Ascending aorta (tissue), 2 donors: ENCODE measurements around the gene SPCS1. TPM values are rescaled to one million over a fixed set of nuclear protein-coding genes. Genes with fewer than 3 reads are reported as not detected.

Experiments
- DNase-seq, 2 donors: peaks; one replicate each; pipeline ENCODE4 v3.0.0-alpha.2; 2019; ENCODE audit warnings: low spot score in 2 of 2
- H3K27ac ChIP-seq, 2 donors: fragments of 200-600 bp; sonication (generic); one replicate each; pipeline ENCODE4 v1.5.1; 2016 to 2017; ENCODE audit warnings: mild to moderate bottlenecking in 1 of 2
- H3K27me3 ChIP-seq: fragments of 200-600 bp; sonication (generic); one replicate; pipeline ENCODE4 v1.5.1; 2017
- H3K36me3 ChIP-seq, 2 donors: fragments of 200-600 bp; sonication (generic); one replicate each; pipeline ENCODE4 v1.5.1; 2016
- H3K4me1 ChIP-seq, 2 donors: fragments of 200-600 bp; sonication (generic); one replicate each; pipeline ENCODE4 v1.5.1; 2016 to 2017; ENCODE audit warnings: mild to moderate bottlenecking in 1 of 2
- H3K4me3 ChIP-seq, 2 donors: fragments of 200-600 bp; sonication (generic); one replicate each; pipeline ENCODE4 v1.5.1; 2016 to 2017; ENCODE audit warnings: mild to moderate bottlenecking in 1 of 2
- H3K9me3 ChIP-seq, 2 donors: fragments of 200-600 bp; sonication (generic); one replicate each; pipeline ENCODE4 v1.5.1; 2016
- intact Hi-C: fragments of 100-400 bp; cut with DNase I; formaldehyde crosslinking; loops from one replicate; pipeline ENCODE4 v1.15.1; 2023
- total RNA-seq: library from RNA; depleted of rRNA; stranded (reverse); fragments of >200 nt; gene quantifications from one replicate; pipeline ENCODE4 v1.1.0, GENCODE V29; 2016
- TF ChIP-seq, protein P1 (sequence below), 3 experiments: fragments of 200-600 bp in 2 of 3; fragments of 450-650 bp in 1 of 3; sonication (generic) in 2 of 3; IDR thresholded peaks; one replicate each; pipeline ENCODE4 v1.5.1; 2016 to 2019; ENCODE audit warnings: antibody characterized with exemption in 3 of 3, mild to moderate bottlenecking in 1 of 3, moderate library complexity in 1 of 3

Gene SPCS1
- total RNA-seq, 1 donor from 2014 or later, result 170 TPM

DNA sequence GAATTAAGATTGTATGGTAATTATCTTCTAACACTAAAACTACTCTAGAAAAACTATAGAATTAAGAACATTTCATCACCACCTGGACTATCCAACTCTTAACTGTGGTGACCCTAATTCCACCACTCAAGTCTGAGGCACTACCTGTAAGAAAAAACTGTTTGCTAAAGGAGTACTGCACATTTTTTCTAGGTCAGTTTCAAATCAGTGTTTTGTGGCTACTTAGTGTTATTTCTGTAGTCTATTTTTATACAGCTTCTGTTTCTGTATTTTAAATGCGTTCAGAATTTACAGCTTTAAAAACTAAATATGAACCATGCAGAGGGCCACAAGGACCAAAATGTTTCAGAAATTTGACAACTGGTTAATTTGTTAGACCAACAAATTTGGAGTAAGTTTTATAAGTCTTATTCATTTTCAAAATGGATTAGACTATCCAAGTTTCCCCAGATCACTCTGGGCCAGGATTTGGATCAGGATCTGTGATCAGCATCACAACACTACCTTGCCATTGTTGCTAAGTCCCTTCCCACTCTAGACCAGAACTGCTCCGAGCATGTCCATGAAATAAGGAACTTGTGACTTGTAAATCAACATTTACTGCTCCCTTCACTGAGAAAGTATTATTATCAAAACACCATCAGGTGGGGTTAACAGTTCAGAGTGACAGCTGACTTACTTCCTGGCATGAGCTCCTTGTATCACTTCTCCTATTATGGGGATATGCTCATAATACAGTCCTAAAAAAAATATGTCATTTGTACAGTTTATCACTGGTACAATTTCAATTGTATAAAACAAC lies 8.9 kb upstream of the SPCS1 start:
- Histone ChIP-seq H3K36me3 (peaks cover 54 to 68% of the 10 kb centered on the region in 2 donors), H3K27ac (no peak overlapping the region), H3K27me3 (no peaks in the 10 kb centered on the region), H3K4me3 (no peak overlapping the region), H3K9me3 (no peaks in the 10 kb centered on the region), H3K4me1 (no peaks in the 10 kb centered on the region)
- TF ChIP-seq, protein P1, sequence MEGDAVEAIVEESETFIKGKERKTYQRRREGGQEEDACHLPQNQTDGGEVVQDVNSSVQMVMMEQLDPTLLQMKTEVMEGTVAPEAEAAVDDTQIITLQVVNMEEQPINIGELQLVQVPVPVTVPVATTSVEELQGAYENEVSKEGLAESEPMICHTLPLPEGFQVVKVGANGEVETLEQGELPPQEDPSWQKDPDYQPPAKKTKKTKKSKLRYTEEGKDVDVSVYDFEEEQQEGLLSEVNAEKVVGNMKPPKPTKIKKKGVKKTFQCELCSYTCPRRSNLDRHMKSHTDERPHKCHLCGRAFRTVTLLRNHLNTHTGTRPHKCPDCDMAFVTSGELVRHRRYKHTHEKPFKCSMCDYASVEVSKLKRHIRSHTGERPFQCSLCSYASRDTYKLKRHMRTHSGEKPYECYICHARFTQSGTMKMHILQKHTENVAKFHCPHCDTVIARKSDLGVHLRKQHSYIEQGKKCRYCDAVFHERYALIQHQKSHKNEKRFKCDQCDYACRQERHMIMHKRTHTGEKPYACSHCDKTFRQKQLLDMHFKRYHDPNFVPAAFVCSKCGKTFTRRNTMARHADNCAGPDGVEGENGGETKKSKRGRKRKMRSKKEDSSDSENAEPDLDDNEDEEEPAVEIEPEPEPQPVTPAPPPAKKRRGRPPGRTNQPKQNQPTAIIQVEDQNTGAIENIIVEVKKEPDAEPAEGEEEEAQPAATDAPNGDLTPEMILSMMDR (IDR thresholded peaks at IDR 0.05), result no peak
- DNase-seq, result no peak
- intact Hi-C loops, result no loop called here

DNA sequence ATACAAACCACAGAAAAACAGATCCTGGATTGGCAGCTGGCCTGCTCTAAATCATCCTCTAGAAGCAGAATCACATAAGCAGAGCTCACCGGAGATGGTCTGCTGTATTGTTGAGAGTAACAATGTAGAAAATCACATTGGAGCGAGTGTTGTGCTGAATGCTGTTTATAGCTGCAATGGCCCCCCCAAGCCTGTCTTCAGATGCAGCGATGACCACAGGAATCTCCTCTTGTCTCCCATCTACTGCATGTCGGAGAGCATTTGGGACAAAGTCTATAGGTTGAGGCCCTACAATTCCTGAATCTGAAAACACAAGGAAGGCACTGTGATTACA lies 8.3 kb upstream of the SPCS1 start:
- DNase-seq, result no peak
- Histone ChIP-seq H3K27me3 (no peaks in the 10 kb centered on the region), H3K27ac (no peak overlapping the region), H3K36me3 (peaks cover 49 to 62% of the 10 kb centered on the region in 2 donors), H3K9me3 (no peaks in the 10 kb centered on the region), H3K4me3 (no peak overlapping the region), H3K4me1 (no peaks in the 10 kb centered on the region)
- TF ChIP-seq, protein P1 (IDR thresholded peaks at IDR 0.05), result no peak
- intact Hi-C loops, result no loop called here

DNA sequence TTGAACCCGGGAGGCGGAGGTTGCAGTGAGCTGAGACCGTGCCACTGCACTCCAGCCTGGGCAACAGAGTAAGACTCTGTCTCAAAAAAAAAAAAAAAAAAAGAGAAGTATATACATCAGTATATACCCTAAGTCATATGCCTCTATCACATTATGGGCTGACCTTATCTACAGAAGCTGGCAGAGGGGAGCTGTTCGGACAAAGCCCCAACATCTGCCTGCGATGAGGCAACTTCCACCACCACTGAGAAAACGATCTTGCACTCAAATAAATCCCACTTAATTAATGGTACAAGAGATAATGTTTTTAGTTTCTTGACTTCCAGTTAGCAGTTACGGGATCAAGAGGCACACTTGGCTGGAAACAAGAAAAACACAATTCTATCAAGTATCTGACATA lies 2.6 kb upstream of the SPCS1 start:
- Histone ChIP-seq H3K27me3 (no peaks in the 10 kb centered on the region), H3K4me1 (peaks cover 10 to 23% of the 10 kb centered on the region in 2 donors), H3K4me3 (no peak overlapping the region), H3K9me3 (no peaks in the 10 kb centered on the region), H3K36me3 (peaks cover 3 to 11% of the 10 kb centered on the region in 2 donors), H3K27ac (peak overlapping the region in 1 of 2 donors; percentile 89)
- TF ChIP-seq, protein P1 (IDR thresholded peaks at IDR 0.05), result no peak
- no peak for DNase-seq
- intact Hi-C loops, result loop anchor here (10.0 kb wide), 2 partner anchors 759 to 1181 kb away; partner anchors contain the start of genes ACTR8, PARP3 and RRP9

DNA sequence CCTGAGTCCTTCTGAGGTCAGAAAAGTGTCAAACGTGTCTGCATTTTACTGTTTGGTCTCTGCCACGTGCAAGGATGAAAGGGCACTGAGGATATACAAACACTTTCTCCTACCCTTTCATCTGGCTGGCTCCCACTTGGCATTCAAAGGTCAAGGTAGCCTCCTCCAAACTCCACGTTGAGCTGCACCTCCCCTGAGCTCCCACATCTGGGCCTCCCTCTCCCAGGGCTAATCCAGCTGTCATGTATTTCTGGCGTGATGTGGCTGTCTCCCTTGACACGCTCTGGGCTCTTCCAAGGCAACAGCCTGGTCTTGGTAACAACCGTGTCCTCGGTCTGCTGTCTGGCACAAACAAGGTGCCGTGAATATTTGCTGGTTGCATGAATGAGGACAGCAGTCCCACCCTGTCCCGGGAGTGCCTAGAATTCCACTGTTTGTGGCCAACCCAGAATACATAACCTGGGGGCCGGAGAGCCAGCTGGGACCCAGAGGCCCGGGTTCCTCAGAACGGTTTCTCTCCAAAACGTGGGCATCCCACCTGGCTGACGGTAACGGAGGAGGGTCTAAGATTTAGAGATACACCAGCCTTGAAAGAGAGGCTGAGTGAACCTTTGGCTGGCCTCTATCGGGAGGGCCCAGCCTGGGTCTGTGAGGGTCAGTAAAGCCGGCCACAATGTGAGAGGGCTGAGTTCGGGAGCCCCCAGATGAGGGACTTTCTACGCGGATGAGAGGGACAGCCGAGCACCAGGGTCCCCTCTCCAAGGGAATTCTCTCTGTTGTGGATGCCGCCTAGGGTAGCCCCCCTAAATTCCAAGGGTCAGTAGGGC lies 1.1 kb upstream of the SPCS1 start:
- TF ChIP-seq, protein P1 (IDR thresholded peaks at IDR 0.05), result no peak
- Histone ChIP-seq H3K27me3 (no peaks in the 10 kb centered on the region), H3K36me3 (peaks cover 5 to 9% of the 10 kb centered on the region in 2 donors), H3K4me3 (peak overlapping the region; percentile 85 to 86), H3K4me1 (peaks cover 10 to 23% of the 10 kb centered on the region in 2 donors), H3K9me3 (no peaks in the 10 kb centered on the region), H3K27ac (peak overlapping the region; percentile 85 to 89)
- intact Hi-C loops, result loop anchor here (1.0 to 10.0 kb wide), 3 partner anchors 19 to 1180 kb away; partner anchors contain the start of genes ACTR8, GNL3, PARP3 and RRP9
- DNase-seq, result peak in 1 of 2 donors; percentile 64

DNA sequence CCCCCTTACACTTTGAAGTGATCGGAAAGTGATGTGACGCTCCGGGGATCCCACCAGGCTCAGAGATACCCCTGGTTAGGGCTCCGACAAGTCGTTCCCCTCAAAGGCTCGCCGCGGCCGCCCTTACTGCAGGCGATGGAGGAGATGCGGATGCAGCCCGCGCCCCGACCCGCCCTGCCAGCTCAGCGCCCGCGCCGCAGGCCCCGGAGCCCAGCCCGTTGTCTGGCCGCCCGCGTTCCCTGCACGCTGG lies 543 bp upstream of the SPCS1 start:
- peaks cover 10 to 23% of the 10 kb centered on the region in 2 donors for H3K4me1 ChIP-seq
- intact Hi-C loops, result loop anchor here (1.0 to 10.0 kb wide), 3 partner anchors 19 to 1179 kb away; partner anchors contain the start of genes ACTR8, GNL3, PARP3 and RRP9

More for the DNA sequence above, 543 bp upstream of the SPCS1 start:
- Histone ChIP-seq H3K27ac (peak overlapping the region; percentile 85 to 89), H3K9me3 (no peaks in the 10 kb centered on the region), H3K36me3 (peaks cover under 1 to 9% of the 10 kb centered on the region in 2 donors), H3K4me3 (peak overlapping the region; percentile 85 to 86), H3K27me3 (no peaks in the 10 kb centered on the region)
- TF ChIP-seq, protein P1 (IDR thresholded peaks at IDR 0.05), result no peak
- no peak for DNase-seq
